NT2/D1 (cell line): ENCODE data around the gene MYPN.
"Not testable (repeated sequence)": the region's sequence is repeated elsewhere in the genome, so short reads cannot be mapped to it uniquely, and the experiment has no call there.

ENCODE experiments used
- DNase-seq: peaks from one replicate; pipeline ENCODE4 v3.0.0-alpha.2; 2011; ENCODE audit warnings: low read depth, low spot score
- H3K27me3 ChIP-seq: 2 replicates; pipeline ENCODE4 v1.6.0; 2011; ENCODE audit warnings: mild to moderate bottlenecking; ENCODE audit not compliant: insufficient read length, insufficient read depth
- H3K36me3 ChIP-seq: 2 replicates; pipeline ENCODE4 v1.6.1; 2011; ENCODE audit warnings: mild to moderate bottlenecking, low read length, mixed read lengths; ENCODE audit not compliant: insufficient read depth, insufficient read length
- H3K4me1 ChIP-seq: 2 replicates; pipeline ENCODE4 v1.5.1; 2011; ENCODE audit not compliant: insufficient read depth, insufficient read length
- H3K4me3 ChIP-seq: 2 replicates; pipeline ENCODE4 v1.5.1; 2011; ENCODE audit warnings: low read depth; ENCODE audit not compliant: insufficient read length
- H3K9ac ChIP-seq: 2 replicates; pipeline ENCODE4 v1.6.0; 2011; ENCODE audit warnings: low read depth; ENCODE audit not compliant: insufficient read length
- H3K9me3 ChIP-seq: 2 replicates; pipeline ENCODE4 v1.5.1; 2011; ENCODE audit warnings: mild to moderate bottlenecking, low read length; ENCODE audit not compliant: insufficient read depth
- SUZ12 ChIP-seq: IDR thresholded peaks from 2 replicates; pipeline ENCODE4 v1.6.1; 2011; ENCODE audit not compliant: insufficient read length, insufficient read depth; ENCODE audit errors: extremely low read depth
- YY1 ChIP-seq: IDR thresholded peaks from 2 replicates; pipeline ENCODE4 v1.6.1; 2011; ENCODE audit not compliant: insufficient read length, insufficient read depth
- ZNF274 ChIP-seq: IDR thresholded peaks from 2 replicates; pipeline ENCODE4 v1.6.1; 2011; ENCODE audit warnings: mild to moderate bottlenecking, low read depth, low read length

MYPN gene

DNA sequence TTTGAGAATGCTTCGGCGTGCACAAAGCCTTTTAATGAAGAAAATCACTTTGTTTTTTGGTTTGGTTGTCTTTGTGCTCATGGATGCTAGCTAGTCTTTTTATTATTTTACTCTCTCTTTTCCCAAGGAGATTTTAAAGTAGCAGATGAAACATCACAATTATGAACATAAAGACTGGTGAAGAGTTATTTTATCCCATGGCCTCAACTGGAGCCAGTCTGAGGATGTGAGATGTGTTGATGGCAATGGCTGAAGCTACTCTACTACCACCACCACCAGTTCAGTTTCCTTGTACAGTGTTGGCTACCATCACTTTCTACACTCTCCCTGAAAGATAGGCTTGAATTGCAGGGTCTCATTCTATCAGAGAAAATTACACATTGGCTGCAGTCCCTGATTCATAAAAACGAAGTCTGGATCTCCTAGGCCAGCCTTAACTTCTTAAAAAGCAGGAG, 33.7 kb upstream of the MYPN start:
- Histone ChIP-seq H3K36me3 (peaks cover 10% of the 10 kb centered on the region), H3K4me1 (no peaks in the 10 kb centered on the region), H3K27me3 (no peaks in the 10 kb centered on the region), H3K4me3 (no peak overlapping the region), H3K9ac (no peak overlapping the region), H3K9me3 (no peaks in the 10 kb centered on the region)
- no peak for TF ChIP-seq YY1
- TF ChIP-seq ZNF274: no peak
- TF ChIP-seq SUZ12: no peak
- no peak for DNase-seq

DNA sequence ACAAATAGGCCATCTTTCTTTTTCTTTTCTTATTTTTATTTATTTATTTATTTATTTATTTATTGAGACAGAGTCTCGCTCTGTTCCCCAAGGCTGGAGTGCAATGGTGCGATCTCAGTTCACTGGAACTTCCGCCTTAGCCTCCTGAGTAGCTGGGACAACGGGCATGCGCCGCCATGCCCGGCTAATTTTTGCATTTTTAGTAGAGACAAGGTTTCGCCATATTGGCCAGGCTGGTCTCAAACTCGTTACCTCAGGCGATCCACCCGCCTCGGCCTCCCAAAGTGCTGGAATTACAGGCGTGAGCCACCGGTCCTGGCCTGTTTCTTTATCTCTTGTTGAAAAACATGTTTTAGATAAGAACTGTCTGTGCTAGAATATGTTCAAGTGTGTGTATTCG, 33.2 kb upstream of the MYPN start:
- not testable (repeated sequence) for H3K4me1 ChIP-seq, H3K9me3 ChIP-seq, H3K27me3 ChIP-seq, H3K9ac ChIP-seq, DNase-seq, H3K36me3 ChIP-seq, H3K4me3 ChIP-seq

DNA sequence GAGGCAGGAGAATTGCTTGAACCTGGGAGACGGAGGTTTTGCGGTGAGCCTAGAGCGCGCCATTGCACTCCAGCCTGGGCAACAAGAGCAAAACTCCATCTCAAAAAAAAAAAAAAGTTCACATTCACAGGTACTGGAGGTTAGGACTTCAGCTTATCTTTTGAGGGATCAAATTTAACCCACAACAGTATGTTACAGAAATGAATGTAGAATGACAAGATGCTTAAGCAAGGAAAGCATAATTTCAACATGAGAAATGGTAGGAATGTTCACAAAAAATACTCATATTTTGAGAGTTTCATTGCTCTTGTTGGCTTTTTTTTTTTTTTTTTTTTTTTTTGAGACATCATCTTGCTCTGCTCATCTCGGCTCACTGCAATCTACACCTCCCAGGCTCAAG, 32.3 kb upstream of the MYPN start:
- no peak overlapping the region for H3K4me3 ChIP-seq
- no peaks in the 10 kb centered on the region for H3K27me3 ChIP-seq
- no peak overlapping the region for H3K9ac ChIP-seq
- H3K9me3 ChIP-seq: no peaks in the 10 kb centered on the region
- peaks cover 5% of the 10 kb centered on the region for H3K36me3 ChIP-seq
- H3K4me1 ChIP-seq: no peaks in the 10 kb centered on the region
- no peak for DNase-seq
- TF ChIP-seq YY1: no peak
- no peak for TF ChIP-seq SUZ12
- TF ChIP-seq ZNF274: no peak

DNA sequence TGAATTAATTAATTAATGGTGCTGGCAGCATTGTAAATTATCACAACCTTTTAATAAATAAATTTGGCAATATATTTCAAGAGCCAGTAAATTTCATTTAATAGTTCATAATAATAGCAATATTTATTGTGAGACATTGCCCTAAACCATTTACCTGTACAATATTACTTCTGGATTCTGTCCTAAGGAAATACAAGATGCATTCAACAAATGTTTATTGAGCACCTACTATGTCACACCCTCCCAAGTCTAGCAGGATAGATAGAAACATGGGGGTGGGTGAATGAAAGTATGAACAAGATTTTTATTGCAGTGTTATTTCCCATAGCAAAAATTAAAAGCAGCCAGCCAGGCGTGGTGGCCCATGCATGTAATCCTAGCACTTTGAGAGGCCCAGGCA, 29.9 kb upstream of the MYPN start:
- DNase-seq: no peak
- Histone ChIP-seq H3K4me1 (no peaks in the 10 kb centered on the region), H3K9me3 (no peaks in the 10 kb centered on the region), H3K27me3 (no peaks in the 10 kb centered on the region), H3K4me3 (no peak overlapping the region), H3K36me3 (no peaks in the 10 kb centered on the region), H3K9ac (no peak overlapping the region)
- TF ChIP-seq SUZ12: no peak
- TF ChIP-seq ZNF274: no peak
- no peak for TF ChIP-seq YY1

DNA sequence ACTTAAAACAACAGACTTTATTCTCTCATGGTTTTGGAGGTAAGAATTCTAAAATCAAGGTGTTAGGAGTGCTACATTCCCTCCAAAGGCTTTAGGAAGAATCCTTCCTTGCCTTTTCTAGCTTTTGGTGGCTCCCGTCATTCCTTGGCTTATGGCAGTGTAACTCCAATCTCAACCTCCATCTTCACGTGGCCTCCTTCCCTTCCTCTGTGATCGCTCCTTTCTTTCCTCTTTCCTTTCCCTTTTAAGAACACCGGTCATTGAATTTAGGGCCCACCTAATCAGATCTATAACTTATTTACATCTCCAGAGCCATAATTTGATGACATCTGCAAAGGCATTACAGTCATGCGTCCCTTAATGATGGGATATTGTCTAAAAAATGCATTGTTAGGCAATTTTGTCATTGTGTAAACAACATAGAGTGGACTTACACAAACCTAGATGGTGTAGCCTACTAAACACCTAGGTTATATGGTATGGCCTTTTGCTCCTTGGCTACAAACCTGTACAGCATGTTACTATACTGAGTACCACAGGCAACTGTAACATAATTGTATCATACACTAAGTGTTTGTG, 28.3 kb upstream of the MYPN start:
- DNase-seq: no peak
- H3K9ac ChIP-seq: no peak overlapping the region
- no peaks in the 10 kb centered on the region for H3K36me3 ChIP-seq
- no peaks in the 10 kb centered on the region for H3K9me3 ChIP-seq
- TF ChIP-seq SUZ12: no peak
- no peak for TF ChIP-seq ZNF274
- no peak for TF ChIP-seq YY1
- no peaks in the 10 kb centered on the region for H3K4me1 ChIP-seq
- no peak overlapping the region for H3K4me3 ChIP-seq
- H3K27me3 ChIP-seq: no peaks in the 10 kb centered on the region

DNA sequence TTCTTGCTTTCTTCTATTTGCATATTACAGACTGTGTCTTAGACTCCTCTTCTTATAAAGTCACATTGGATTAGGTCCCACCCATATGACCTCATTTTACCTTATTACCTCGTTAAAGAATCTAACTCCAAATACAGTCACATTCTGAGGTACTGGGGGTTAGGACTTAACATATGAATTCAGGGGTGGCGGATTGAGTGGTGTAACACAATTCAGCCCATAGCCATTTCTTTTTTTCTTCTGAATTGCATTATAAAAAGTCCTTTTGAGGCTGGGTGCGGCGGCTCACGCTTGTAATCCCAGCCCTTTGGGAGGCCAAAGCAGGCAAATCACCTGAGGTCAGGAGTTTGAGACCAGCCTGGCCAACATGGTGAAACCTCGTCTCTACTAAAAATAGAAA, 27.4 kb upstream of the MYPN start:
- no peaks in the 10 kb centered on the region for H3K4me1 ChIP-seq
- no peaks in the 10 kb centered on the region for H3K36me3 ChIP-seq
- H3K4me3 ChIP-seq: no peak overlapping the region
- TF ChIP-seq SUZ12: no peak
- no peak for TF ChIP-seq ZNF274
- no peak for TF ChIP-seq YY1
- H3K9me3 ChIP-seq: no peaks in the 10 kb centered on the region
- H3K9ac ChIP-seq: no peak overlapping the region
- no peak for DNase-seq
- H3K27me3 ChIP-seq: no peaks in the 10 kb centered on the region

DNA sequence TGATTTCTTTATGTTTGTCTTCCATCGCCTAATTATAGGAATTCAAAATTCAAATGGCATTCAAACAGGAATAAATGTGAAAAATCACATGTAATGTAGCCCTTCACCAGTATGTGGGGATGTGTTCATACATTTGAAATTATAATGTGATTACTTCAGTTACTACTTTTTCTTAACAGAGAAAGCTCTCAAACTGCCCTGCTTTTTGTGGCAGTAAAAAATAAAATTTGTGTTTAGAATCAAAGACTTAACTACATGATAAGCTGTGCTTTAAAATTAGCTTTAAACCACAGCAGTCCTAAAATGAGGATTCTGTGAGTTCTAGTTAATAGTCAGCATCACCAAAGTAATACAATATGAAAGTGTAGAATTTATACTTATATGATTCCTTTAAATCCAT, 26.4 kb upstream of the MYPN start:
- Histone ChIP-seq H3K9ac (no peak overlapping the region), H3K36me3 (no peaks in the 10 kb centered on the region), H3K4me1 (no peaks in the 10 kb centered on the region), H3K4me3 (no peak overlapping the region), H3K27me3 (no peaks in the 10 kb centered on the region), H3K9me3 (no peaks in the 10 kb centered on the region)
- no peak for TF ChIP-seq YY1
- TF ChIP-seq SUZ12: no peak
- no peak for TF ChIP-seq ZNF274
- DNase-seq: no peak

DNA sequence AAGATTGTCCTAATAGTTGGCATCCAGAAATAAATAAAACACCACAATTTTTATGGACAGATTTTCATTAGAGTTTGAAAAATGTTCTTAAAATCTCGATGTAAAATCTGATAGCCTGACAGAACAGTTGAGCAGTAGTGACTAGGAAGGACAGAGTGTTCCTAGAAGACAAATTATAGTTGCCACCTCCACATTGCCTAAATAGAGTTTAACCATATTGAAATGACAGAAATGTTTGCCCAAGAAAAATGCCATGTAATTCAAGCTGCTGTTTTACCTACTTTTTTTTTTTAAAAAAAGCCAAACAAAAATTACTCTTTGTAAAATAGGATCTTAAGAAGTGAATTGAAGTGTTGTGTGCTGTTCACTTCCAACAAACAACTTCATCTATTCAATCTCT, 25.3 kb upstream of the MYPN start:
- Histone ChIP-seq H3K9ac (no peak overlapping the region), H3K36me3 (no peaks in the 10 kb centered on the region), H3K9me3 (no peaks in the 10 kb centered on the region), H3K4me1 (no peaks in the 10 kb centered on the region), H3K27me3 (no peaks in the 10 kb centered on the region), H3K4me3 (no peak overlapping the region)
- no peak for TF ChIP-seq SUZ12
- TF ChIP-seq ZNF274: no peak
- no peak for DNase-seq
